Measurements from ENCODE around the gene LGALS8. TPM values are rescaled to one million over a fixed set of nuclear protein-coding genes. Genes with fewer than 3 reads are reported as not detected.

The LGALS8 gene
- total and polyA plus RNA-seq, 8 donors, result 18.5 to 55.1 (median 27.2) TPM

- Histone ChIP-seq H3K9me3 (no peaks in the 10 kb centered on the region), H3K4me1 (no peaks in the 10 kb centered on the region)
- no peak for FAIRE-seq
Observed at GRCh38 chr1:236550961-236551851, 27.4 kb downstream of the LGALS8 start.

GRCh38 chr1:236552096-236552495 is 28.3 kb downstream of the LGALS8 start:
- Histone ChIP-seq H3K9me3 (no peaks in the 10 kb centered on the region), H3K36me3 (peaks cover 0 to 88% (median 68%) of the 10 kb centered on the region in 3 donors), H3K4me1 (no peaks in the 10 kb centered on the region), H3K4me3 (no peak overlapping the region), H3K27me3 (no peaks in the 10 kb centered on the region), H3K27ac (no peak overlapping the region)
- FAIRE-seq (no peak), ATAC-seq (no peak), DNase-seq (no peak)
- WGBS, 2 donors, result 75 to 79% methylated on average over 6 of the region's 6 CpGs
- intact Hi-C loops (cut with DNase I), result no loop called here
- no peak for TF ChIP-seq CTCF (IDR thresholded peaks at IDR 0.05)

More at GRCh38 chr1:236550961-236551851, 27.4 kb downstream of the LGALS8 start:
- TF ChIP-seq CTCF (IDR thresholded peaks at IDR 0.05), result no peak
- intact Hi-C loops (cut with DNase I), result no loop called here
- ATAC-seq, result peak in 1 of 4 donors; percentile 8
- H3K4me3 ChIP-seq, result no peak overlapping the region
- DNase-seq, result no peak
- no peaks in the 10 kb centered on the region for H3K27me3 ChIP-seq
- 85 to 88% methylated on average over 13 of the region's 13 CpGs for WGBS, 2 donors
- no peak overlapping the region for H3K27ac ChIP-seq
- H3K36me3 ChIP-seq, result peaks cover 0 to 84% (median 64%) of the 10 kb centered on the region in 3 donors

GRCh38 chr1:236552901-236553300 is 29.1 kb downstream of the LGALS8 start:
- WGBS, 2 donors, result 42 to 51% methylated on average over 1 of the region's 1 CpG
- DNase-seq (no peak), FAIRE-seq (no peak), ATAC-seq (no peak)
- no peaks in the 10 kb centered on the region for H3K4me1 ChIP-seq
- peaks cover 0 to 89% (median 66%) of the 10 kb centered on the region in 3 donors for H3K36me3 ChIP-seq
- no peaks in the 10 kb centered on the region for H3K9me3 ChIP-seq
- no peak overlapping the region for H3K4me3 ChIP-seq
- H3K27me3 ChIP-seq, result no peaks in the 10 kb centered on the region
- no peak overlapping the region for H3K27ac ChIP-seq
- TF ChIP-seq CTCF (IDR thresholded peaks at IDR 0.05), result no peak
- intact Hi-C loops (cut with DNase I), result no loop called here

GRCh38 chr1:236553370-236553769 is 29.6 kb downstream of the LGALS8 start:
- intact Hi-C loops (cut with DNase I), result no loop called here
- Histone ChIP-seq H3K4me3 (no peak overlapping the region), H3K27ac (no peak overlapping the region), H3K36me3 (peaks cover 0 to 89% (median 65%) of the 10 kb centered on the region in 3 donors), H3K9me3 (no peaks in the 10 kb centered on the region), H3K4me1 (no peaks in the 10 kb centered on the region), H3K27me3 (no peaks in the 10 kb centered on the region)
- WGBS, 2 donors, result 80 to 82% methylated on average over 8 of the region's 8 CpGs
- ATAC-seq, result no peak
- no peak for DNase-seq
- FAIRE-seq, result no peak
- TF ChIP-seq CTCF (IDR thresholded peaks at IDR 0.05), result no peak

- FAIRE-seq (no peak), DNase-seq (no peak), ATAC-seq (peak in 1 of 4 donors; percentile 30)
- 90 to 93% methylated on average over 7 of the region's 7 CpGs for WGBS, 2 donors
- intact Hi-C loops (cut with DNase I), result no loop called here
- Histone ChIP-seq H3K4me3 (no peak overlapping the region), H3K36me3 (peaks cover 5 to 74% (median 43%) of the 10 kb centered on the region in 3 donors), H3K27ac (no peak overlapping the region), H3K4me1 (no peaks in the 10 kb centered on the region), H3K9me3 (no peaks in the 10 kb centered on the region), H3K27me3 (no peaks in the 10 kb centered on the region)
- TF ChIP-seq CTCF (IDR thresholded peaks at IDR 0.05), result no peak
Observed at GRCh38 chr1:236556606-236557005, 32.8 kb downstream of the LGALS8 start.

All from pancreas (tissue), 10 donors.